HG02759 (cell line): ENCODE measurements around the gene RBM6.
"Not testable (repeated sequence)": the region's sequence is repeated elsewhere in the genome, so short reads cannot be mapped to it uniquely, and the experiment has no call there.

ENCODE experiments used
- ATAC-seq: cut with Tn5 transposase; IDR thresholded peaks from one replicate; pipeline ENCODE4 v1.9.1; 2021; ENCODE audit warnings: mild to moderate bottlenecking, moderate library complexity; ENCODE audit not compliant: unreplicated experiment

Gene RBM6

DNA sequence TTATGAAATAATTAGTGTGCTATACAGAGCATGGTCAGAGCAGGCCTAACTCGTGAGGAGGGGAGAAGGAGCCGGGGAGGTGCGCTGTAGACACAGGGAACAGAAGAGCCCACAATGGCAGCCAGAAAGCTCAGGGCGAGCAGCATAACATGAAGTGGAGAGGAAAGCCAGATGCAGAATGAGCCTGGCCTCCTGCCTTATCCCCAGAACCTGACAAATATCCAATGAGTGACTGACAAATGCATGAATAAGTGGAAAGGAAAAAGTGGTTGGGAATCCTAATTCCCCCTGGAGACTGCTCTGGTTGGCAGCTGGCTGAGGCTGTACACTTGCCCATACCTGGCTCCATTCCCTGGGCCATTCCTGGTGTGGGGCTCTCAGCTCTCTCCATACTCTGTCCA is 27.1 kb upstream of the RBM6 start:
- ATAC-seq, result no peak

DNA sequence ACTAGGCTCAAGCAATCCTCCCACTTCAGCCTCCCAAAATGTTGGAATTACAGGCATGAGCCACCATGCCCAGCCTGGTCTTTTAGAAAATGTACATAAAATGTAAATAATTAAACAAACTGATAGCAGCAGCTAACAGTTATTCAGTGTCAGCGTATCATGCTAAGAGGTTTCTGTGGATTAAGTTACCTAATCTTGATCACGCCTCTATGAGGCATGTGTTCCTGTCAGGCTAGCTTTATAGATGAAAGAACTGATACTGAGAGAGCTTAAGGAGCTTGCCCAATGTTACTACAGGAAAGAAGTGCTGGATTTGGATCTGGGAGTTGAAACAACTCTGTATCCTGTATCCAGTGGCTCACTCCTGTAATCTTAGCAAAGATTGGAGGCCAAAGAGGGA is 25.0 kb upstream of the RBM6 start:
- no peak for ATAC-seq

GRCh38 chr3:49916686-49917085 is 23.3 kb upstream of the RBM6 start:
- ATAC-seq, result no peak

- not testable (repeated sequence) for ATAC-seq
These were observed 22.0 kb upstream of the RBM6 start for GRCh38 chr3:49917806-49918590.

GRCh38 chr3:49924683-49925082 is 15.3 kb upstream of the RBM6 start:
- ATAC-seq, result no peak

DNA sequence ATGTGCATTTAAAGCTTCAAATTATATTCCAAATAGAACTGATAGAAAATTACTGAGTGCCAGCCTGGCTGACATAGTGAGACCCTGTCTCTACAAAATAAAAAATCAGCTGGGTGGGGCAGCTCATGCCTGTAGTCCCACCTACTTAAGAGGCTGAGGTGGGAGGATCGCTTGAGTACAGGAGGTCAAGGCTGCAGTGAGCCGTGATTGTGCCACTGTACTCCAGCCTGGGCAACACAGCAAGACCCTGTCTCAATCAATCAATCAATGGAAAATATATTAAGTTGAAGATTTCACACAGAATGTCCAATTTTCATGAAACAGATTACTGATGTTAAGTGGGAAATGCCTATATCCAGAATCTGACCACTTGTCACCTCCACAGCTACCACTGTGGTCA is 14.5 kb upstream of the RBM6 start:
- no peak for ATAC-seq

DNA sequence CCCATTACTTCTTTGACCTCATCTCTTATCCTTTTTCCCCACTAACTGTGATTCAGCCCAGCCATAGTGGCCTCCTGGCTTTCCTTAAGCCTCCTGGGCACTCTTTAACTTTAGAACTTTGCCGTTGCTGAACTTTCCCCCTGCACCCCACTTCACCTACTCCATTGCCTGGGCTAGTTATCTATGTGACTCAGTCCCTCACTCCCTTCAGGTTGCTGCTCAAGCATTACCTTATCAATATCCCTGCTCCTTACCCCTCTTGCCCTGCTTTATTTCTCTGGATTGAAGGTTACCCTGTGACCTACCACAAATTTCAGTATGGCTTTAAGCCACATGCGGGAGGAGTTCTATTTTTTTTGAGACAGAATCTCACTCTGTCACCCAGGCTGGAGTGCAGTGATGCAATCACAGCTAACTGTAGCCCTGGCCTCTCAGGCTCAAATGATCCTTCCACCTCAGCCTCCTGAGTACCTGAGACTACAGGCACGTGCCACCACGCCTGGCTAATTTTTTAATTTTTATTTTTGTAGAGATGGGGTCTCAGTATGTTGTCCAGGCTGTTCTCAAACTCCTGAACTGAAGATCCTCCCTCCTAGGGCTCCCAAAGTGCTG is 13.7 kb upstream of the RBM6 start:
- no peak for ATAC-seq

DNA sequence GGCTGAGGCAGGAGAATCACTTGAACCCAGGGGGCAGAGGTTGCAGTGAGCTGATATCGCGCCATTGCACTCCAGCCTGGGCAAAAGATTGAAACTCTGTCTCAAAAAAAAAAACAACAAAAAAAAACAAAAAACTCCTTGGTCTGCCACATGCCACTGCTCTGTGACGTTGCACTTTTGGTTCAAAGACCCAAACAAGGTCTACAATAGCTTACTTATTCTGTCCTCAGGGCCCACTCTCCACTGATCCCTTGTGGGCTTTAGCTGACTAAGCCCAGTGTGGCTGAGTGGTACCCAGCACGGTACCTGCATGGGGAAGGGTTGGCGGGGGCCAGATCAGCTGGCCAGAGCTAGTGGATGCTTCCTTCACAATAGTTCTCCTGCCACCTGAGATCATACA is 12.2 kb upstream of the RBM6 start:
- no peak for ATAC-seq

GRCh38 chr3:49928481-49929017 is 11.4 kb upstream of the RBM6 start:
- ATAC-seq, result no peak

GRCh38 chr3:49929291-49930167 is 10.4 kb upstream of the RBM6 start, which contains the start of gene MON1A:
Gene MON1A, minus strand, starts transcription at chr3:49929811. Its CDS starts 16,465 bp downstream, at chr3:49913346.
- ATAC-seq, result peak; percentile 97

GRCh38 chr3:49930168-49930690 is 9.7 kb upstream of the RBM6 start:
- ATAC-seq, result no peak

GRCh38 chr3:49930922-49931321 is 9.0 kb upstream of the RBM6 start:
- ATAC-seq, result no peak

DNA sequence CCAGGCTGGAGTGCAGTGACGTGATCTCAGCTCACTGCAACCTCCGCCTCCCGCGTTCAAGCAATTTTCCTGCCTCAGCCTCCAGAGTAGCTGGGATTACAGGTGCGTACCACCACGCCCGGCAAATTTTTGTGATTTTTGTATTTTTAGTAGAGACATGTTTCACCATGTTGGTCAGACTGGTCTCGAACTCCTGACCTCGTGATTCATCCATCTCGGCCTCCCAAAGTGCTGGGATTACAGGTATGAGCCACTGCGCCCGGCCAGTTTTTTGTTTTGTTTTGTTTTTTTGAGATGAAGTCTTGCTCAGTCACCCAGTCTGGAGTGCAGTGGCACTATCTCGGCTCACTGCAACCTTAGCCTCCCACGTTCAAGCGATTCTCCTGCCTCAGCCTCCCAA is 7.7 kb upstream of the RBM6 start:
- ATAC-seq, result not testable (repeated sequence)

GRCh38 chr3:49937090-49937489 is 2.9 kb upstream of the RBM6 start:
- no peak for ATAC-seq

DNA sequence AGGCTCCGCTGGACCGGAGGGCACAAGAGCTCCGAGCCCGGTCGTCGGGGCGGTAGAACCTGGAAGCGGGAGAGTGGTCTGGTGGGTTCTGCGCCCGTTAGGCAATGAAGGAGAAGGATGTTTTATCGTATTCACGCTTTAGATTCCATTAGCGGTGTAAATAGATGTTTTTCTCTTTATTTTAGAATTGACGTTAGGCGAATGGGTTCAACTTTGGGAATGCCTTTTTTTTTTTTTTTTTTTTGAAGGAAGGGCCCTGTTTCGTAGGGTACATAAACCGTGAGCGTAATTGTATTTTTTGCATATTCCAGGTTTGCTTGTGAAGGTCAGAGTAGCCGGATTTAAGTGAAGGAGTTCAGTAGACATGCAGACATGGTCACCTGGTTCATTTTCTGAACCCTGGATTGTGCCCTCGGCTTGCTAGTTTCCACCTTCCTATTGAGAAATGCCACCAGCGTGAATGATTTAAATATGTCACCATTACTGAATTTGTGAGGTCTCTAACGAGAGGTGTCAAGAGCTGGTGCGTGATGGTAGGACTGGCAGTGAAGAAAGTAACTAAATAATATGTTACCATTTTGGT is 808 bp downstream of the RBM6 start:
- ATAC-seq, result no peak

- ATAC-seq, result no peak
These were observed 2.7 kb downstream of the RBM6 start for GRCh38 chr3:49942651-49943050.

DNA sequence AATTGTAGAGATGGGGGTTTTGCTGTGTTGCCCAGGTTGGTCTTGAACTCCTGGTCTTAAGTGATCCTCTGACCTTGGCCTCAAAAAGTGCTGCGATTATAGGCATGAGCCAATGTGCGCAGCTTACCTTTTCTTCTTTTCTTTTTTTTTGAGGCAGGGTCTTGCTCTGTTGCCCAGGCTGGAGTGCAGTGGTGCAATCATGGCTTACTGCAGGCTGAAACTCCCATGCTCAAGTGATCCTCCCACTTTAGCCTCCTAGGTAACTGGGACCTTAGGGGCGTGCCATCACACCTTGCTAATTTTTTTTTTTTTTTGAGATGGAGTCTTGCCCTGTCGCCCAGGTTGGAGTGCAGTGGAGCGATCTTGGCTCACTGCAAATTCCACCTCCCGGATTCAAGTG is 13.0 kb downstream of the RBM6 start:
- no peak for ATAC-seq

GRCh38 chr3:49955636-49956035 is 15.7 kb downstream of the RBM6 start:
- no peak for ATAC-seq

DNA sequence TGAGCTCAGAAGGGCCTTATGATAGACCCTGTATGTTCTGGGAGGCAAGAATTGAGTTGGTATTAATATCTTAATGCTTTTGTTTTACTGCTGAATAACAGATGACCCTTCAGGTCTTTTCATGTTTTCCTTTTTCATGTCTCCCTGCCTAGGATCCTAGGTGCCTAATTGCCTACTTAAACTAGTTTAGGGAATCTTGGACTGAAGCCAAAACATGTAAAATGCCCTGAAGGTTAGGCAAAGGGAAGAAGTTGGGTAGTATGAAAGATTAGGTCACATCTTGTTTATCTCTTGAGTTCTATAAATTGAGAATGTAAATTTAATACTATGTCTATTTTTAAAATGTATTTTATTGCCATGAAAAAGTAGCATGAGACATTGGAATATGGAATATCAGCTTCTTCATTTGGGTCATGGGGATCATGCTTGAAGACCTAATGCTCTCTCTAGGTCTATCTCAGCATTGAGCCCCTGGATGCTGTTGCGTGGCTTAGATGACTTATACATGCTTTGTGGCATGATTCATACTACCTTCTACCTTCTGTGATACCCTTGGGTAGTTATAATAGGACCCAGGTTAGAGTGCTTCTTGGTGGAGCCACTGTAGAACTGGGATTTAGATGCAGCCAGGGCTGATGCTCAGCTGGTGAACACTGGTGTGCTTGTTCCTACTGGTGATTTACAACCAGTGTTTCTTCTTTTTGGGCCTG is 26.4 kb downstream of the RBM6 start:
- no peak for ATAC-seq

GRCh38 chr3:49967291-49967690 is 27.3 kb downstream of the RBM6 start:
- ATAC-seq, result no peak
